NCI-H2196 (cell line): ENCODE measurements around the gene ALOX5AP.
A peak's percentile ranks its signal among the peaks of the same experiment; 100 is the strongest.

ENCODE experiments used
- DNase-seq: peaks from one replicate; lab custom pipeline; 2025; ENCODE audit not compliant: unreplicated experiment; lab: John Stamatoyannopoulos, UW

ALOX5AP gene

DNA sequence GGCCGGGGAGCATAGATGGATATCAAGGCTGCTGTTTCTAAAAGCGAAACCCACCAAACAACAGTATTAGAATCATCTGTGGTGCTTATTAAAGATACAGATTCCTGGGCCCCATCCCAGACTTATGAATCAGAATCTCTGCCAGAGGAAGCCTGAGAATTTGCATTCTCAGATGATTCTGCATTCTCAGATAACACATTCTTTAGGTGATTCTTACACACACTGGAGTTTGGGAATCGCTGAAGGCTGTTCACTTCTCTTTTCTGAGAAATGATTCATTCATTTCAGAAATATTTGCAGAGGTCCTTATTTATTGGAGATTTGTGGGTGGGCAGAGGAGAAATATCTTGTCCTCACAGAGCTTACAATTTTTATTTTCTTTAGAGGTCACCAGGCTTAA, 24.4 kb downstream of the ALOX5AP start:
- DNase-seq, result no peak

DNA sequence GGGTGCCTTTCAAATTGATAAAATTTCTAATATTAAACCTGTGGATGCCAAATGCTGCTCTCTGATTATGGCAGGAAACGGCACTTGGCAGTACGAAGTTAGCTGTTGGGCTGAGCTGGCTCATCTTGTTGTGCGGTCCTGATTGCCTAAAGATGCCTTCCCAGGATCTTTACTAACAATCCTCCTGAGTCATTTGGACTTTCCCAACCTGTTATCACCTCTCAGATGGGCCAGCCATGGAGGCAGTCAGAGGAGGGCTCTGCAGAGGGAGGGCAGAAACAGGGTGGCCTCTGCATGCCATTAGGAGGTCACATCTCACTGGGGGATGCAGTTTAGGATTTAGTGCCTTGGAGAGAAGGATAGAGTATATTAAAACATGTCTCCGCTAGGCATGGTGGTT, 27.3 kb downstream of the ALOX5AP start:
- DNase-seq, result no peak

DNA sequence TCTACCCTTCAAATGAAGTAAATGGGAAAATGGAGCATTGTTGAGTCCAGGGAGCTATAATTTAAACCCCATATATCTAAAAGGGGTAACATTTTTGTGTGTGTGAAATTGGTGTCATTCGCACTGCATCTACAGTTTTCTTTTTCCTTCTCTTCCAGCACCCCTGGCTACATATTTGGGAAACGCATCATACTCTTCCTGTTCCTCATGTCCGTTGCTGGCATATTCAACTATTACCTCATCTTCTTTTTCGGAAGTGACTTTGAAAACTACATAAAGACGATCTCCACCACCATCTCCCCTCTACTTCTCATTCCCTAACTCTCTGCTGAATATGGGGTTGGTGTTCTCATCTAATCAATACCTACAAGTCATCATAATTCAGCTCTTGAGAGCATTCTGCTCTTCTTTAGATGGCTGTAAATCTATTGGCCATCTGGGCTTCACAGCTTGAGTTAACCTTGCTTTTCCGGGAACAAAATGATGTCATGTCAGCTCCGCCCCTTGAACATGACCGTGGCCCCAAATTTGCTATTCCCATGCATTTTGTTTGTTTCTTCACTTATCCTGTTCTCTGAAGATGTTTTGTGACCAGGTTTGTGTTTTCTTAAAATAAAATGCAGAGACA, 28.6 kb downstream of the ALOX5AP start:
- DNase-seq, result no peak

DNA sequence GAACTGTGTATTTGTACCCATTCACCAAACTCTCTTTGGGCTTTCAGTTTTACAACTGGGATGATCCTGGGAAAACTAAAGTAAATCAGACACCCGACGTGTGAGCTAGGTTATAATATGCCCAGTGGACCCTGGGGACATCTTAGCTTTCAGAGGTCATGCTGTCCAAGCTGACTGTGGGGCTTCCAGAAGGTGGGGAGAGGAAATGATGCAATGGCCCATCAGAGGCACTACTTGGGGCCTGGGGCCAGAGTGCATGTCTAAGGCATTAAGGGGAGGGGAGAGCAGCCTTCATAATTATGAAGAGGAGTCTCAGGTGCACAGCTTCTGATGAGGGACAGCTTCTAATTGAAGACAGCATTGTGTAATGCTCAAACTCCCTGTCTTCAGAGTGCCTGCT, 30.9 kb downstream of the ALOX5AP start:
- DNase-seq, result no peak

DNA sequence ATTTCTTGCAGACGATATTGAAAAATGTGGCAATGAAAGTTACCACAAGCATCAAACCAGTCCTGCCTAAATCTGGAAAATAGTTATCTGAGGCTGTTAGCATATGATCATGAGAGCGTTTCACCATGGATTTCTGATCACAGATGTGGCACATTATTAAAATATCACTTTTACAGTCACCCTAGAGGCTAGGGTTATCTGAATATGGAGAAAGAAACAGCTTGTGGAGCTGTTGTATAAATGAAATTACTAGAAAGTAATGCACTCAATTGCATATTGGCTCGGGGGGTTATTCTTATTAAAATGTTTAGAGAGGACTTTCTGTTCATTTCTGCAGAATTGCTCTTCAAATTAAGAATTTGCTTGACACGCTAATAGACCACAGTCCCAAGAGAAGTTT, 35.6 kb downstream of the ALOX5AP start:
- DNase-seq, result no peak

DNA sequence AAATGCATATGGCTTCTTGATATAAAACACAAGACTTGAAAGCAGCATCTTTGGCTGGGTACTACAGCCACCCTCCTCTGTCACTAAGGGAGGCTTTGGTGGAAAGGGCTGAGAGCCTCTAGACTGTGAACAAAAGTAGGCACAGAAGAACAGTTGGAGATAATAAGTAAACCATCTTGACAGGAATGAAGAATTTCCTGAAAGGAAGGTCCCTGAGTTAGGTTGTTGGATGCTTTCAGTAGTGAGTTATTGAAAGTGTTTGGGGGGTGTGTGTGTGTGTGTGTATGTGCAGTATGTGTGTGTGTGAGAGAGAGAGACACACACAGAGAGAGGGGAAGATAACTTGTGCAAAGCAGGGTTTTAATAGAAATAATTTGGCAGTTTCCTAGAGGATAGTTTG, 38.2 kb downstream of the ALOX5AP start:
- DNase-seq, result no peak

DNA sequence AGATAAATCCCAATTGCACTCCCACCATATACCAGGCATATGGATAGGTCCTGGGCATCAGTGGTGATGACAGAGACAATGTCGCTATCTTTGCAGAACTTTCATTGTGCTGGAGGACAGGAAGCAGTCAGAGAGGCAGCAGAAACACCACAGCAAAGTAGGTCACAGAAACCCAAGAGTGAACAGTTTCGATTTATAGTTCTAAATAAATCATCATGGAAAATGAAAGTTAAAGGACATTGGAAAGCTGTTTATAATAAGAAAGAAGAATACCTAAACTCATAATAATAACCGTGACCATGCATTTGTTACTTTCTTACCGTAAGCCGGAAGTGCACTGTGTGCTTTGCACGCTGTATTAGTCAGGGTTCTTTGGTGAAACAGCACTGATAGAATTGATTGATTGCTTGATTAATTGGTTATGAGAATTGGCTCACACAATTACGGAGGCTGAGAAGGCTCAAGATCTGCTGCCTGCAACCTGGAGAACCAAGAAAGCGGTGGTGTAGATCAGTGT, 38.9 kb downstream of the ALOX5AP start:
- no peak for DNase-seq

DNA sequence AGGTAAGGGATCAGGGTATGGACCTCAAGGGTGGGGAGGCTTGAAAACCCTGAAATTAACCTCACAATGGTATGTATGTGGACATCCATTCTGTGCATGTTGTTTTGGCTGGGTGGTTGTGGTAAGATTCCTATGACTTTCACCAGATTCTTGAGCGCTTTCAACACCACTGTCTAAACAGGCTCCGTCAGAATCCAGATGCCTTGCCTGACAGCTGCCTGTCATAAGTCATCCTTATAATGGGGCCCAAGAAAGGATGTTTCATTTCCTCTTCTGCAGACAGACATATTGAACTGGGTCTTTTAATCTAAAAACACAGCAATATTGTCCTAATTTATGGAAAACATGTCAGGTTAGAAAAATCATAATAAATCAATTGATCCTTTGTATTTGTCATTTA, 41.3 kb downstream of the ALOX5AP start:
- DNase-seq, result no peak

DNA sequence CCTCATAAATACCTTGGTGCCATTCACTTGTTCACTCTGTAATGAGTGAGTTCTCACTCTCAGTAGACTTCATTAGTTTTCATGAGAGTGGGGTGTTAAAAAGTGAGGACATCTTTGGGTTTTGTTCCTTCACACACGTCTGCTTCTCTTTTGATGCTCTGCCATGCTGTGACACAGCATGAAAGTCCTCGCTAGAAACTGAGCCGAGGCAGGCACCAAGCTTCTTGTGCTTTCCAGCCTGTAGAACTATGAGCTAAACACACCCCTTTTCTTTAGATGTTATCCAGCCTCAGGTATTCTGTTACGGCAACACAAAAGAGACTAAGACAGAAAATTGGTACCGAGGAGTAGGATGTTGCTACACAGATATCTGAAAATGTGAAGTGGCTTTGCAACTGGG, 43.7 kb downstream of the ALOX5AP start:
- no peak for DNase-seq

DNA sequence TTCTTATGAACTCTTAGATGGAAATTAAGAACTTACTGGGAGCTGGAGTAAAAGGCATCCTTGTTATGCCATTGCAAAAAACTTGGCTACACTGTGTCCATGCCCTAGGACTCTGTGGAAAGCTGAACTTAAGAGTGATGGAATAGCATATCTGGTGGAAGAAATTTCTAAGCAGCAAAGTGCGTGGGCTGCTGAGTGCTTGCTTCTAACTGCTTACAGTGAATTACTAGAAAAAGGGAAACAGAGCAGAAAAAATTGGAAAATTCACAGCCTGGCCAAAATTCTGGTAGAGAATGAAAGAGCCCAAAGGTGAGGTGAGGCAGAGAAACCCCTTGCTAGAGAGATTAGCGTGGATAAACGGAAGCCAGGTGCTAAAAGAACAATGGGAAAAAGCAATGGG, 44.3 kb downstream of the ALOX5AP start:
- DNase-seq, result no peak

DNA sequence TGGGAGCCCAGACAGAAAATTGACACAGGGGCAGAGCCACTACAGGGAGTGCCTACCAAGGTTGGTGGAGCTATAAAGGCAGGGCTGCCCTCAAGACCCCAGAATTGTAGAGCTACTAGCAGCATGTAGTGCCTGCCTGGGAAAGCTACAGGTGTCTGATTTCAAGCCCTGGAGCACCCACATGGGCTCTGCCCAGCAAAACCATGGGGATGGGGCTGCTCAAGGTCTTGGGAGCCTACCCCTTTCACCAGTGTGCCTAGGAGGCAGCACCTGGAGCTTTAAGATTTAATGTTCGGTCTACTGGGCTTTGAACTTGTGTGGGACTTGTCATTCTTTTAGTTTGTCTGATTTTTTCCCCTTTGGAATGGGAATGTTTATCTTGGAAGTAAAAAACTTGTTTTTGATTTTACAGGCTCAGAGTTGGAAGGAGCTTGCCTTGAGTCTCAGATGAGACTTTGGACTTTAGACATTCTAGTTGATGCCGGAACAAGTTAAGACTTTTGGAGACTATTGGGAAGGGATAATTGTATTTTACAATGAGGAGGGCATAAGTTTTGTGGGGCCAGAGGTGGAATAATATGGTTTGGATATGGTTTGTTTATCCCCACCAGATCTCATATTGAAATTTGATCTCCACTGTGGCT, 45.1 kb downstream of the ALOX5AP start:
- no peak for DNase-seq

DNA sequence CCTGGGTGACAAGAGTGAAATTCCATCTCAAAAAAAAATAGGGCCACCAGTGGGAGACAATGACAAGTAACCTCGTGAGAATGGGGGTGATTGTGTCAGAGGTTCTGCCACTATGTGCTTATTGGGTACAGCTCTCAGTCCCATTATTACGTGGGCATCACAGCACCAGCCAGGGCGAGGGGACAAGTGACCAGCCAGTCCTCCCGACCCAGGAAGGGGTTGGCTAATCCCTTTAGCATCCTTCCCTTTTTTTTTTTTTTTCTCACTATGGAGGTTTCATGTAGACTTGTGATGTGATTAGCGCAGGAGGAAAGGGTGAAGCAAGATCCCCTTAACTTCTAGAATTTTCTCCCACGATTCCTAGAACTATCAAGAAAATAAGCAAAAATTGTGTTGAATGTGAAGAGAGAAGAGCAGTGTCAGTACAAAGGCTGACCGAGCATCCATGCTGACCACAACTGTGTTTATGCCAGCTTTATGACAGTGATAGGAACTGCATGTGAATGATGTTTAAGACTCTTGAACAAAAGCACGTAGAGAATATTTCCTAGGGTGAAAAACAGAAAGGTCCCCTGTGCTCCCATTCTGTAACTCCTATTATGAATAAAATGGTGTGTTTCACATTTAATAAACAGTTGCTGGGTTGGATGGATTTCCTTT, 50.0 kb downstream of the ALOX5AP start:
- DNase-seq, result no peak

DNA sequence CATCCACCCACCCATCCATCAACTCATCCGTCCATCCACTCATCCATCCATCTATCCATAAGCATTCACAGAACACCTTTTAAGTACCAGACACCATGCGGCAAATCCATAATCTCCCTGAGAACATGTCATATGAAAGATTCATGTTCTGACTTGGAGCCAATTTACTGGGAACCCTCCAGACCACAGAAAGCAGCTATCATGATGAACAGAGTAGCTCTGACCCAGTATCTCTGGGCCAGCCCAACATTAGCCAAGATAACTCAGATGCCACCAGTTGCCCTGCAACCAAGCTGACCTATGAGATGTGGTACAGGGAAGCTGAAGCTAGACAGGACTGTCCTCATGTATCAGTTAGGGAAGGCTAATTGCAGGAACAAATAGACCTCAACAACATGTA, 51.3 kb downstream of the ALOX5AP start:
- DNase-seq, result no peak

DNA sequence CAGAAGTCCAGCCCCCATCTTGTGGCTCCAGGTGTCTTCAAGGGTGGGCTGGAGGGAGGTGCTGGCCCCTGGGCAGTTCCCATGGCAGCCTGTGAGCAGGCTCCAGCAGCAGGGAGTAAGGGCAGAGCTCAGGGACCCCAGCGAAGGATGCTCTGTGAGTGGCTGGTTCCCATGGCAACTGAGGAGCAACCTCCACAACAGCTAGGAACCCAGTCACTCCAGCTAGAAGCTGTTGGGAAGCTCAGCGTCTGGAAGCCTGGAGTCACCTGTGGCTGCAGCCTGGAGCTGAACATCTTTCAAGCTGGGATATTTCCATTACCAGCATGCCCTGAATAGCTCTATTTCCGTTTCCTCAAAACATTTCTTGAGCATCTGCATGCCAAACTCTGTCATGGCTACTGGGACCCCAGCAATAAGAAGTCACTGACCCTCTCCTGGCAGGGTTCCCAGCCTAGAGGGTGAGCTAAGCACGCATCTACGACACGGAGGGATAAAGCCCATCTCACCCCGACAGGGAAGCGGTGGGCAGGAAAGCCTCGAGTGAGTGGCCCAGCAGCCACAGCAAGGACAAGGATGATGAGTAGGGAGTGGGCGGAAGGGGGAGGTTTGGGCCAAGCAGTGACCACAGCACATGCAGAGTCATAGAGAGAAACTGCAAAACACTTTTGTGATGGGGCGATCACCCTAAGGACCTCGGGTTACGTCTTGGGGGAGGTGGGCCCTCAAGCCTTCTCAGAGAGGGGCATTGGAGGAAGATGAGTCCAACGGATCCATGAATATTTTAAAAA, 52.6 kb downstream of the ALOX5AP start:
- DNase-seq, result no peak

DNA sequence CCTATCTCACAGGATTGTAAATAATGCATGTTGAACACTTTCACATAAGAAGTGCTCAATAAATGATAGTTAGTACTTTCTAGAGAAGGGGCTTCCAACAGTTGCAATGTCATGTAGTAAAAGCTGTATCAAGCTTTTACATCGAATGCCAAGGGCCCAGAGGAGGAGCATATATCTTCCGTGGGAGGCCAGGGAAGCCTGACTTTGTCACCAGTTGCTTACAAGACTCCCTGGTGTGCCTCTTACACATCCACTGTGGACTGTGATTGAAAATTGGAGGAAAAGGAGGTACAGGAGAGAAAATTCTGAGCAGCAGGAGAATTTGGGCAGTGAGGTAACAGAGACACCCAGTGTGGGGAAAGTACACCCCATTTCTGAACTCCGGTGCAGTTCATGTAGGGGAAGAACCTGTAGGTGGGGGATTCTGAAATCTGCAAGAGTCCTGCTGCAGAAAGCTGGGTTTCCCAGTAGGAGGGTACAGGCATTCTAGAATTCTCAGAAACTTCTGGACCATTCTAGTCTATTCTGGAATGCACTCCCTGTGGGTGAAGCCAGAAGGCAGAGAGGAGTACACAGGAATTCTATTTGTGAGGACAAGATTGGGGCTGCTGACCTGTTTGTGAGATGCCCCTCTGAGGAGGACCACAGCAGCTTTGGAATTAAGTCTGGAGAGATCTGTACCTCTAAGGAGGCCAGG, 54.0 kb downstream of the ALOX5AP start:
- DNase-seq, result no peak

DNA sequence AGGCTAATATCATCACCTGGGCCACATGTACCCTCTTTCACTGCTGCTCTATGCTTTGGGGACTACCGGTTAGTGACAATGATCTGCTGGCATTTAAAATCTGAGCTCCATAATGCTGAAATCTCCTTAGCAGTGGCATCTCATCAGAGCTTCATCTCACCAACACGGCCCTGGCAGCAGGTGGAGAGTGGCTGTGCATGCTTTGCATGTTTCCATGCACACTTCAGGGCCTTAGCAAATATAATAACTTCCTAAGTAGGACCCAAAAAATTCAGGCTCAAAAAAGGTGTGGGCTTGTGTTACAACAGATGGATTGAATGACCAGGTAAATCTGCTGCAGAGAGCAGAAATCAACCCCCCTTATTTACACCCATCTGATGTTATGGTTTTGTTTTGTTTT, 55.2 kb downstream of the ALOX5AP start:
- no peak for DNase-seq

DNA sequence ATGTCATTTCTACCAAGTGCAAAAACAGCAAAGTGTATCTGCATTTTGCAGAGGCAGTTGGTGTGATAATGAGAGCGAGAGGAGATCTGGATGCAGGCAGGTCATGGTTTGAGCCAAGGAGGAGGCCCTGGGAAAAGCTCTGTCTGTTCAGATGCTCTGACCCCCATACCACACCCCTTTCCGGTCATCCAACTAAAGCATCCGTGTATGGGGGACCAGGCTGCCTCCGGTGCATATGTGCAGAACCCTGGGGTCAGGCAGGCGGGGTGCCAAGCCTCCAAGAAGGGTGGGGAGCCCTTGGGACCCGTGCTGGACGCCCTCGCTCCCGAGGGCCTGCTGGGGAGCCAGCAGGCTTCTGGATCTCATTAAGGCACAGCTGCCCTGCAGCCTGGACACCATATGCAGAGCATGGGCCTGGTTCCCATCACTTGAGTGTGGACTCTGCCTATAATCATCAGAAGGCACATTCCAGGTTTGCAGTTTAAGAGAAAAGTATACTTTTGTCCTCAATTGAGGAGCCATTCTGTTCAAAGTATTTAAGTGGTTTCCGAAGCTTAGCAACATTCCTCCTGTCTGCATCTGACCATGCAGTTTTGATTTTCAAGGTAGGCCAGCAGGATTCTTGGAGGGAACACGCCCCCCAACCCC, 56.1 kb downstream of the ALOX5AP start:
- DNase-seq, result no peak

DNA sequence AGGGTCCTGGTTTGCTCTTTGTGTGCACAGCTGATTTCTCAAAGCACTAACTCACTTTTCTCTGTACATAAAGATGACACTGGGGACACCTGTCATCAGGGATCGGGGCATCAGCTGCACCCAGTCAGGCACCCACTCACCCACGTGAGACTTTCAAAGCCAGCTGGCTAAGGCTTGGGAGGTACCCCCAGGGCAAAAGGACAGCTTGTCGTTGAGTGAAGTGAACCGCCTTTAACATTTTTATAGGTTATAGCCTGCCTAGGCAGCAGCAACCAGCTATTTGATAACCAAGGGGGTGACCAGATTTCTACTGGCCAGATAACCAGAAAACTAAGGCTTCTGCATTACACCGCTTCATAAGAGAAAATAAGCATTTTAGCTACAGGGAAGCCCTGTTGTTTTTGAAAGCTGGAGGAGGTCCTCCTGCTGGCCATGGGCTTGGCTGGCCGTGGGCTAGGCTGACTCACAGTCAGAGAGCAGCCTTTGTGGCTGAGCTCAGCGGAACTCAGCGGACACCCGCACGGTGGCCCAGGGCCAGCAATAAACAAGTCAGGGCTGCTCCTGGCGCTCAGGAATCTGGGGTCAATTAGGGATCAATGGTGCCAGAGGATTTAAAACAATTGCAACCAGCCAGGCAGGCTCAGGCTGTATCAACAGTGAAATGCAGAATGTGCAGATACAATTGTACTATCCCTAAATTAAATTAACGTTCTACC, 57.1 kb downstream of the ALOX5AP start:
- DNase-seq, result peak; percentile 24

DNA sequence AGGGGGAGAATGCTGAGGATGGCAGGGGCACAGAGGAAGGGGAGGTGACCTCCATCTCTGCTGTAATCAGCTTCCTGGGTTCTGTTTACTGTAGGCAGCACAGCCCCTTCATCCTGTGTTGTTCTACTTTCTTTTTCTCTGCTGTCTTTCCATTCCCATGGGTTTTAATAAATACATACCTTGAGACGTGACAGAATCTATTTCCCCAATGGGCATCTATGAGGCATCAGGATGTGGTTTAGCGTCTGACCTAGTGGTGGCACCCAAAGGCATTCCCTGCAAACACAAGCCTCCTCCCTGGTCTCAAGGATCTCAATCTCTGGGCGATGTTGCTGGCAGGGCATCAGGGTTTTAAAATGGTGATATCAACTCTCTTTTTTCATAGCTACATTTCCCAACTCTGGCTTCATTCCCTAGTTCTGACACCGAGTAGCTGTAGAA, 60.8 kb downstream of the ALOX5AP start:
- DNase-seq, result no peak
